HG02623 (cell line): Measurements from ENCODE around the gene MTSS2.

ENCODE experiments used
- ATAC-seq: cut with Tn5 transposase; IDR thresholded peaks from one replicate; pipeline ENCODE4 v1.9.1; 2021; ENCODE audit warnings: moderate library complexity; ENCODE audit not compliant: unreplicated experiment

Gene MTSS2

GRCh38 chr16:70715055-70715858, 29.4 kb upstream of the MTSS2 start:
- no peak for ATAC-seq

GRCh38 chr16:70714581-70715054, 28.8 kb upstream of the MTSS2 start:
- no peak for ATAC-seq

DNA sequence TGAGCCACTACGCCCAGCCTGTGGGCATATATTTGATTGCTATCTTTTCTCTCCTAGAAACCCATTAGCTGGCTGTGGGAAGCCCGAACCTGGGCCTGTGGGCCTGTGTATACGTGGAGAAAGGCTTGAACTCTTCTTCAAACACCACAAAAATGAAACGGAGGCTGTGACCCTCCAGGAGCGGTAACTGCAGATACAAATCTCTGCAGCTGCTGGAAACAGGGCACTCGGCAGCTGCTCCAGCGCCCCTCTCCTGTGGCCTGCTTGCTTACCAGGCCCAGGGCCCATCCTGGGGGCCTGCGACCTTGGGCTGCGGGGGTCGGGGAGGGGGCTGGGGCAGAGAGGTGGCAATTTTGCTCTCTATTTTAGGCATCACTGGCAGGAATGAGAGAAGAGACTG, 28.0 kb upstream of the MTSS2 start:
- ATAC-seq = no peak

- ATAC-seq = no peak
Observed at GRCh38 chr16:70713342-70713741, 27.5 kb upstream of the MTSS2 start.

GRCh38 chr16:70712942-70713341, 27.1 kb upstream of the MTSS2 start:
- ATAC-seq = no peak

DNA sequence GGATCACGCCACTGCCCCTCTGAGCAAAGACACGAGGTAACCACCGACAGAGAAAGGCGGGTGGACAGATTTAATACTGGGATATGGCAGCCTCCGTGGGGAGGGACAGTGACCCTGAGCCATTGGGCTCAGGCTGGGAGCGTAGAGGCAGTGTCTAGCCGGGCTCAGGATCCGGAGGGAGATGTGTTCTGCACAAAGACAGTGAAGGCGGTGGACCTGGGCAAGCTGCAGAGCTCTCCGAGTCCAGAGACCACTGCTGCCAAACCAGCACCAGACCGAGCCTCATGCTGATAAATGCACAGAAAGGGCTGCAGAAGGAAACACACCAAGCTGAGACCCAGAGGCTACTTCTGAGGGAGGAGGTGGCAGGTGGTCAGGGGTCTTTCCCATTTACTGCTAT, 26.5 kb upstream of the MTSS2 start:
- ATAC-seq = no peak

DNA sequence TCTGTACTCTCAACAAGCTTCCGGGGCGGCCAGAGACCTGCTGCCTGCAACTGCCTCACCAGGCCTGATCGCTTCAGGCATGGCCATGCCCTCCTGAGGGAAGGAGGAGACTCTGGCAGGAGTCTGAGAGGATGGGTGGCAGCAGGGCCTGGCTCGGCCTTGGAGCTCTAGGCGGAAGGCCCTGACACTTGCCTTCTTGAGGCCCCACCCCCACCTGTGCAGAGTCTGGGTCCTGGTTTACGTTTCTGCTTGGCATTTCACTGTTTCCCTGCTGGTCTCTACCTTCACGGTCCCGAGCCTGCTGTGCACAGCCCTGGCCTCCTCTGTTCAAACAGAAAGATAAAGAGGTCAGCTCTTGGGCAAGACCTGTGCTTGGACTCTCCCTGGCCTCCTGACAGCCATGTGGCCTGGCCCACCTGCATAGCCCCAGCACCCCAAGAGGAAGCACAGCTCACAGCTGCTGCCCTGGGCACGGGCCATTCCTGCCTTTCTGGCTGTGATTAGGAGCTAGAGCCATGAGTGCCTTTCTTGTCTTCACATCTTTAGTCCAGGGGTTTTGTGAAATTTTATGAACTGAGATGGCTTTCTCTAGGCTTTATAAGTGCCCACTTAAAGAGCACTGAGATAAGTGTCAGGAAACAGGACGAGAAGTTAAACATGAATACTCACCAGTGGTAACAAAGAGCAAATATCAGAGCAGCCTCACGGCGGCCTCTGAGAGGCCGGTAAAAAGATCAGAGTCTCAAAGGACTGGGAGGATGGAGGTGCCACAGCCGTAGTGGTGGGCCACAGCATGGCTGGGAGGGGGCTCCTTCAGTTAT, 25.6 kb upstream of the MTSS2 start:
- no peak for ATAC-seq

- ATAC-seq = no peak
Observed at GRCh38 chr16:70710422-70711210, 24.8 kb upstream of the MTSS2 start.

DNA sequence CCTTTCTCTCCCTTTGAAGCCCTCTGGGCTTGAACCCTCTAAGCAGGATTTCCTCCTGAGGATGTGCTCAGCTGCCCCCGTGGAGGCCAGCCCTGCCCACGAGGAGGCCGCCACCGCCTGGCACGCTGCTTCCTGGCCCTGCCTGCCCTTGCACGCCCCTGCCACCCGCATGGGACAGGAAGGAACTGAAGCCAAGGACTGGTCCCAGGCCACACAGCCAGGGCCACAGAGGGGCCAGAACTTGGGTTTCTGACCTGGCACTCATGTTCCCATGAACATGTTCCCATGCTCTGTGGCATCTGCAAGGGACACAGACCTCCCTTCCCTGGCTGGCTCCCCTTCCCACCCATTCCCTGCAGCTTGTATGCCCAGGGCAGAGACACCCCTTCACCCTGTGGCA, 24.1 kb upstream of the MTSS2 start:
- no peak for ATAC-seq

GRCh38 chr16:70709457-70709856, 23.6 kb upstream of the MTSS2 start:
- ATAC-seq = no peak

GRCh38 chr16:70708366-70709246, 22.8 kb upstream of the MTSS2 start:
- ATAC-seq = no peak

- ATAC-seq = no peak
Observed at GRCh38 chr16:70706948-70707465, 21.2 kb upstream of the MTSS2 start.

- no peak for ATAC-seq
Observed at GRCh38 chr16:70705056-70705455, 19.2 kb upstream of the MTSS2 start.

- ATAC-seq = no peak
Observed at GRCh38 chr16:70704586-70704985, 18.7 kb upstream of the MTSS2 start.

DNA sequence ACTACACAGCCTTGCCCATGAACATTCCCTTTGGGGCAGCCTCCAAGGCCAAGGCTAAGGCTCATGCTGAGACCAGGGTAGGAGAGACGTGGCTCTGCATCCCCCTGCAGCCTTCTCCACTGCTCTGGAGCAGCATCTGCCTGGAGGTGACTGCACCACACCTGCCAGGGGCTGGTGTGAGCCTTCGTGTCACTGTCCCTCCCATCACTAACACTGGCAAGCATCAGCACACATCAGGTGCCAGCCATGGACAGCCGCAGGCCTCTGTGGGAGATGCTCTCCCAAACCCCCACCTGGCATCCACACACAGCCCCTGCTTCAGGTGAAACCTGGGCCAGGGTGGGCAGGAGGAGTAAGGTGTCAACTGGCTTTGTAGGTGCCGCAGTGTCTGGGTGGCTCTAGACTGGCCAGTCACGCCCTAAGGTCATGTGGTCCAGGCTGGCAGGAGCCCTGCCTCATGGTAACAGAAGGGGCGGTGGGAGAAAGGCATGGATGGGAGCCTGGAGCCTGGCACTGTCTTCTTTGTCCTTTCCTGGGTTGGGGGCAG, 18.1 kb upstream of the MTSS2 start:
- no peak for ATAC-seq

DNA sequence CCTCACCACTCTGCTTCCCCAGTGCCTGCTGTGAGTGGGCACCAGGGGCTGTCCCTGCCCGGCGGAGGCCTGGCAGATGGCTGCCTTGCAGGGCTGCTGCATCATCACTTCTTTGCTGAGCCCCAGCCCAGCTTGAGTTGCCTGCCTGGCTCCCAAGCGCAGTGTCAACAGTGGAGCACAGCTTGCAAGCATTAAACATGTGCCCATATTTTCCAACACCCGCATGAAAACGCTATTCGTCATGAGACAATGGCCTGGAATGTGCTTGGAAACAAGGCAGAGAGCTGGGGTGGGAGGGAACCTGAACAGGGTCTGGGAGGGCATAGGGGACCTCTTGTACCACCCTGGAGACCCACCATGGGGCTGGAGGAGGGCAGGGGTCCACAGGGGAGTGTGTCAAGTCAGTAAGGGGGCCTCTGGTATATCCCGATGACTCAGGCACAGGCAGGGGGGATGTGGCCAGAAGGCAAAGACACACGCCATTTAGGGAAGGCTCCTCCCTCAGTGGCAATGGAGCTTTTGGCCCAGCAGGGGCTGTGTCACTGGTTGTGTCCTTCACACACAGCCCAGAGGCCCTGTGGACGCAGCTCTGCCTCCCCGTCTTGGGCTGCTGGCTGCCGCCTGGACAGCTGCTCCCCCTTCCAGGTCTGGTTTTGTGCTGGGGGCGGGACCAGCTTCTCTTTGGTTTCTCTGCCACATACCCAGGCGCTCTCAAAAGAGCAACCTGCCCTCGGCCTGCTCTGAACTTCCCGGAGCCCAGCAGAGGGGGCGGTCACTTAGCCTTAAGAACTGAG, 17.4 kb upstream of the MTSS2 start:
- no peak for ATAC-seq

- no peak for ATAC-seq
Observed at GRCh38 chr16:70702624-70703023, 16.8 kb upstream of the MTSS2 start.

GRCh38 chr16:70701998-70702397, 16.1 kb upstream of the MTSS2 start:
- ATAC-seq = no peak

DNA sequence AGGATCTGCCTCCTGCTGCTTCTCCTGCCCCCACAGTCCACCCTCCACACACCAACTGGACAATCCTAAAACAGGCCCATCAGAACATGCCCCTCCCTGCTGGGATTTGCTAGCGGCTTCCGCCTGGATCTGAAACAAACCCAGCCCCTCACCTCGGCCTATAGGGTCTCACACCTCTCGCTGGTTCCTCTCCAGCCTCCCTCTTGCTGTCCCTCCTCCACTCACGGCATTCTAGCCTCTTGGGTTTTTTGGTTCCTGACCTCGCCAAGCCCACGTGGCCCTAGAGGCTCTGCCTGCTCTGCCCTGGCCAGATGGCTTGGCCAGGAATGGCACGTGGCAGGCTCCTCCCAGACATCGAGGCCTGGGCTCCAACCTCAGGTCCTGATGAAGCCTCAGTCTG, 15.7 kb upstream of the MTSS2 start:
- no peak for ATAC-seq
